Prostate gland (tissue), 2 donors: Measurements from ENCODE around the gene MEFV. TPM values are rescaled to one million over a fixed set of nuclear protein-coding genes. Genes with fewer than 3 reads are reported as not detected.
"Not testable (repeated sequence)": the region's sequence is repeated elsewhere in the genome, so short reads cannot be mapped to it uniquely, and the experiment has no call there.

Source experiments
- DNase-seq: peaks from one replicate; pipeline ENCODE4 v3.0.0-alpha.2; 2019; ENCODE audit warnings: low spot score
- H3K27ac ChIP-seq, 2 donors: fragments of 200-600 bp; sonication (generic); 2 replicates each; pipeline ENCODE4 v1.5.1; 2017 to 2019
- H3K27me3 ChIP-seq: fragments of 200-600 bp; sonication (generic); replicated peaks from 2 replicates; pipeline ENCODE4 v1.5.1; 2019; ENCODE audit not compliant: insufficient read depth
- H3K36me3 ChIP-seq, 2 donors: fragments of 200-600 bp; sonication (generic); 1 replicate in 1 of 2; 2 replicates in 1 of 2; pipeline versions ENCODE4 v1.5.1 to v1.8.1; 2017 to 2019
- H3K4me1 ChIP-seq: fragments of 200-600 bp; sonication (generic); replicated peaks from 2 replicates; pipeline ENCODE4 v1.5.1; 2019
- H3K4me3 ChIP-seq, 2 donors: fragments of 200-600 bp; sonication (generic); 2 replicates each; pipeline ENCODE4 v1.5.1; 2017 to 2019
- H3K9me3 ChIP-seq: fragments of 200-600 bp; sonication (generic); 2 replicates; pipeline ENCODE4 v1.5.1; 2017
- POLR2A ChIP-seq: fragments of 450-650 bp; IDR thresholded peaks from one replicate; pipeline ENCODE4 v1.6.1; 2016; ENCODE audit warnings: antibody characterized with exemption, mild to moderate bottlenecking
- POLR2AphosphoS5 ChIP-seq: sonication (generic); formaldehyde crosslinking; IDR thresholded peaks from one replicate; pipeline ENCODE4 v1.6.1; 2017; ENCODE audit warnings: antibody characterized with exemption
- WGBS: methylation state at CpG from one replicate; pipeline ENCODE4 v1.1.5; 2018; 5-methylcytosine and 5-hydroxymethylcytosine counted together
- intact Hi-C: fragments of 100-400 bp; cut with DNase I; formaldehyde crosslinking; loops from one replicate; pipeline ENCODE4 v1.14.2; 2022
- total RNA-seq, 2 donors: library from RNA; depleted of rRNA; stranded (reverse); fragments of >200 nt; gene quantifications; one replicate each; pipeline ENCODE4 v1.1.0, GENCODE V29; 2016
- TF ChIP-seq, protein P1 (sequence below), 4 experiments: fragments of 200-600 bp in 2 of 4; fragments of 450-650 bp in 2 of 4; sonication (generic) in 2 of 4; IDR thresholded peaks; 1 replicate in 3 of 4; 2 replicates in 1 of 4; pipeline ENCODE4 v1.5.1; 2016 to 2019; ENCODE audit warnings: antibody characterized with exemption in 4 of 4, mild to moderate bottlenecking in 2 of 4, moderate library complexity in 2 of 4

The MEFV gene
- total RNA-seq, 2 donors from 2014 or later, result 0.77 to 5.9 TPM

DNA sequence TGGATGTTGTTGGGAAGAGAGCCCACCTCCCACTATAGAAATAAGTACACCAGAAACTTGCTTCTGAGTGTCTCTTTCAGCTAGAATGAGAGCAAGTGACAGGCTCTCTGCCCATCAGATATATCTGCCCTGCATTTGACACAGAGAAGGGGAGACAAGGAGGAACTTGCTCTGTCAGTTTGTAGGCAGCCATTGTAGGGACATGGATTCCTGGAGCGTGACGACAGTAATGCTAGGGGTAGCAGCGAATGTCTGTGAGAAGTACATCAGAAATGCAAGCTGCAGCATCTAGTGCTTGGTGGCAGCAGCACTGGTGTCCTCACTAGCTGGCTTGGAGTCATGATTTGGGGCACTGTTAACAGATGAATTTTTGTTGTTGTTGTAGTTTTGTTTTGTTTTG lies 44.4 kb downstream of the MEFV start:
- intact Hi-C loops, result no loop called here

DNA sequence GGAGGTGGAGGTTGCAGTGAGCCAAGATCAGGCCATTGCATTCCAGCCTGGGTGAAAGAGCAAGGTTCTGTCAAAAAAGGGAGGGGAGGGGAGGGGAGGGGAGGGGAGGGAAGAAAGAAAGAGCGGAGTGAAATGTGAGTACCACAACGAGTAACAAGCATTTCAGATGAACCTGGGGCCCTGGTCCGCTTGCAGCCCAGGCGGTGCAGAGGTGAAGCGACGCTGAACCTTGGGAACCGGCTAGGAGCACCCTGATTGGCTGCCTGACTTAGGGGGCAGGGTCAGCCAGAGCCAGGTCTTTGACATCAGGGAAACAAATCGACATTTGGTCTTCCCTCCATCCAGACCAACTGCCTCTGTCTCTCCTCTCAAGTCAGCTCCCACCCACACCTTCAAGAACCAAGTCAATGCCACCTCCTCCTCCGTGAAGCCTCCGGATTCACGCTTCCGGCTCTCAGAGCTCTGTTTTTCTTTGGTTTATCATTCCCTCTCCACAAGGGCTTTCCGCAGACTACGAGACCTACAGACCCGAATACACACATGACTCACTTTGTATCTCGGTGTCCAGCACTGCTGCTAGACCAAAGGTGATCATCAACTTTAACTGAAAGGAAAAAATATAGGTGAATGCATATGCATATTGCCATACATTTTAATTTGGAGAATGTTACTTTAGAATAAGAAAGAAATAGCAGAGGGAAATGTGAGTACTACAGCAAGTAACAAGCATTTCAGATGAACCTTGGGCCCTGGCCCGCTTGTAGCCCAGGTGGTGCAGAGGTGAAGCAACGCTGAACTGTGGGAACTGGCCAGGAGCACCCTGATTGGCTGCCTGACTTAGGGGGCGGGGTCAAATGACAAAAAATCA lies 49.1 kb downstream of the MEFV start:
- WGBS, result 71% methylated on average over 19 of the region's 19 CpGs
- TF ChIP-seq, protein P1, sequence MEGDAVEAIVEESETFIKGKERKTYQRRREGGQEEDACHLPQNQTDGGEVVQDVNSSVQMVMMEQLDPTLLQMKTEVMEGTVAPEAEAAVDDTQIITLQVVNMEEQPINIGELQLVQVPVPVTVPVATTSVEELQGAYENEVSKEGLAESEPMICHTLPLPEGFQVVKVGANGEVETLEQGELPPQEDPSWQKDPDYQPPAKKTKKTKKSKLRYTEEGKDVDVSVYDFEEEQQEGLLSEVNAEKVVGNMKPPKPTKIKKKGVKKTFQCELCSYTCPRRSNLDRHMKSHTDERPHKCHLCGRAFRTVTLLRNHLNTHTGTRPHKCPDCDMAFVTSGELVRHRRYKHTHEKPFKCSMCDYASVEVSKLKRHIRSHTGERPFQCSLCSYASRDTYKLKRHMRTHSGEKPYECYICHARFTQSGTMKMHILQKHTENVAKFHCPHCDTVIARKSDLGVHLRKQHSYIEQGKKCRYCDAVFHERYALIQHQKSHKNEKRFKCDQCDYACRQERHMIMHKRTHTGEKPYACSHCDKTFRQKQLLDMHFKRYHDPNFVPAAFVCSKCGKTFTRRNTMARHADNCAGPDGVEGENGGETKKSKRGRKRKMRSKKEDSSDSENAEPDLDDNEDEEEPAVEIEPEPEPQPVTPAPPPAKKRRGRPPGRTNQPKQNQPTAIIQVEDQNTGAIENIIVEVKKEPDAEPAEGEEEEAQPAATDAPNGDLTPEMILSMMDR (IDR thresholded peaks at IDR 0.05), result no peak
- no peak for TF ChIP-seq POLR2A
- no peak for TF ChIP-seq POLR2AphosphoS5
- Histone ChIP-seq H3K4me1 (no peaks in the 10 kb centered on the region), H3K36me3 (no peaks in the 10 kb centered on the region), H3K27ac (no peak overlapping the region), H3K9me3 (no peaks in the 10 kb centered on the region), H3K4me3 (no peak overlapping the region), H3K27me3 (no peaks in the 10 kb centered on the region)
- intact Hi-C loops, result no loop called here
- no peak for DNase-seq

More for the DNA sequence above, 44.4 kb downstream of the MEFV start:
- Histone ChIP-seq H3K27ac (no peak overlapping the region), H3K36me3 (no peaks in the 10 kb centered on the region), H3K4me1 (no peaks in the 10 kb centered on the region), H3K9me3 (no peaks in the 10 kb centered on the region), H3K4me3 (no peak overlapping the region), H3K27me3 (no peaks in the 10 kb centered on the region)
- DNase-seq, result no peak
- TF ChIP-seq POLR2A, result no peak
- TF ChIP-seq, protein P1 (IDR thresholded peaks at IDR 0.05), result no peak
- TF ChIP-seq POLR2AphosphoS5, result no peak
- 49% methylated on average over 3 of the region's 3 CpGs for WGBS

DNA sequence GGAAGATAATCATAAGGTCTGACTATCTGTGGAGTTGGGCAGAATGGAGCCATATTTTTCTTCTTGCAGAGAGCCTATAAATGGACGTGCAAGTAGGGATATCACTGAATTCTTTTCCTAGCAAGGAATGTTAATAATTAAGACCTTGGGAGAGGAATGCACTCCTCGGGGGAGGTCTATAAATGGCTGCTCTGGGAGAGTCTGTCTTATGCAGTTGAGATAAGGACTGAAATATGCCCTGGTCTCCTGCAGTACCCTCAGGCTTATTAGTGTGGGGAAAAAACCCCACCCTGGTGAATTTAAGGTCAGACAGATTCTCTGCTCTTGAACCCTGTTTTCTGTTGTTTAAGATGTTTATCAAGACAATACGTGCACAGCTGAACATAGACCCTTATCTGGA lies 50.5 kb downstream of the MEFV start:
- H3K36me3 ChIP-seq, H3K9me3 ChIP-seq, H3K27ac ChIP-seq, H3K4me1 ChIP-seq, intact Hi-C loops, DNase-seq, H3K27me3 ChIP-seq, H3K4me3 ChIP-seq: not testable (repeated sequence)
- 60% methylated on average over 3 of the region's 3 CpGs for WGBS

DNA sequence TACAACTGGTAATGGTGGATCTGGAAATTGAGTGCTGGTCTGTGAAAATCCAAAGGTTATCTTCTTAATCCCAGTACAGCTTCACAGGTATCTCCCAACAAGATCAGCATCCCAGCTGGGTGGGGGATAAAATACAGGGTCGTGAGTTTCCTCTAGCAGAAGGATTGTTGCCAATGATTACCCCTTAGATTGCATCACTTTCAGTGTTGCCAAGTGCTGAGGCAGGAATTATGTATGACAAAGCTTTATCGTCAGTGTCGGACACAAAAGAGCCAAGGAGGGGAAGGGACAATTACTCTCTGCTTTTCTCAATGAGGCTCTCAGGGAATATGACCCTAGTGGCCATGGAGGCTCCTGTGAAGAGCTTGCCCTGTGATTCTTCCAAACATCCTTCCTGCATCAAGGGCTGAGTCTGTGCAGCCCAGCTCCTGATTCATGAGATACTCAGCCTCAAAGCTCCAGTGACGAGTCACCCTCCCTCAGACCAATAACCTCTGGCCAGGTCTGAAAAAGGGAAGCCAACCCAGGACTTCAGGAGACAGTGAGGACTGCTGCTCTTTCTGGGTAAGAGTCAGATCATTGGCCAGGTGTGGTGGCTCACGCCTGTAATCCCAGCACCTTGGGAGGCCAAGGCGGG lies 53.4 kb downstream of the MEFV start:
- DNase-seq, result no peak
- Histone ChIP-seq H3K27me3 (no peaks in the 10 kb centered on the region), H3K4me3 (no peak overlapping the region), H3K9me3 (no peaks in the 10 kb centered on the region), H3K27ac (no peak overlapping the region), H3K36me3 (no peaks in the 10 kb centered on the region), H3K4me1 (no peaks in the 10 kb centered on the region)
- intact Hi-C loops, result no loop called here
- 69% methylated on average over 6 of the region's 6 CpGs for WGBS
- TF ChIP-seq, protein P1 (IDR thresholded peaks at IDR 0.05), result no peak
- TF ChIP-seq POLR2A (no peak), POLR2AphosphoS5 (no peak)

DNA sequence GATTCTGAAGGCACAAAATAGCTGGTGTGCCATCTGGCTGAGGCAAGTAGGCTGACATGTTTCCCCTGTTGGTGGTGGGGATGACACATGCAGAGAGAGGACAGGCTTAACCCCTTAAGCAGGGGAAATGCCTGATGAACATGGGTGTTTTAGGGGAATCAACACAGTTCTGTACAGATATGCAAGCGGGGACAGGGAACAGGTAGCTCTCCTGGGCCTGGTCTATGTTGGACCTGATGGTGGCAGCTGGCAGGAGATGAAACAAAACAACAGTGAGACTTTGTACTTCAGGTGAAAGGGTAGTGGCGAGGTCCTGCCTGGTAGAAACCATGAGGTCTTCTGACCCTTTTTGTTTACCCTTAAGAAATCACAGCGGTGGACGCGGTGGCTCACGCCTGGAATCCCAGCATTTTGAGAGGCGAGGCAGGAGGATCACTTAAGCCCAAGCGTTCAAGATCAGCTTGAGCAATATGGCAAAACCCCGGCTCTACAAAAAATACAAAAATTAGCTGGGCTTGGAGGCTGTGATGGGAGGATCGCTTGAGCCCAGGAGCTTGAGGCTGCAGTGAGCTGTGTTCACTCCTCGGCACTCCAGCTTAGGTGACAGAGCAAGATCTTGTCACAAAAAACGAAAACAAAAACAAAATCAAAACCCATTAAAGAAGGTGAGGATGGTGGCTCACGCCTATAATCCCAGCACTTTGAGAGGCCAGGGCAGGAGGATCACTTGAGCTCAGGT lies 57.9 kb downstream of the MEFV start:
- intact Hi-C loops, result no loop called here
- 71% methylated on average over 13 of the region's 13 CpGs for WGBS
- DNase-seq, result no peak
- H3K4me3 ChIP-seq, result no peak overlapping the region
- no peaks in the 10 kb centered on the region for H3K4me1 ChIP-seq
- H3K27ac ChIP-seq, result no peak overlapping the region
- no peaks in the 10 kb centered on the region for H3K27me3 ChIP-seq
- H3K36me3 ChIP-seq, result no peaks in the 10 kb centered on the region
- TF ChIP-seq POLR2AphosphoS5 (no peak), POLR2A (no peak)
- TF ChIP-seq, protein P1 (IDR thresholded peaks at IDR 0.05), result no peak
- H3K9me3 ChIP-seq, result no peaks in the 10 kb centered on the region

DNA sequence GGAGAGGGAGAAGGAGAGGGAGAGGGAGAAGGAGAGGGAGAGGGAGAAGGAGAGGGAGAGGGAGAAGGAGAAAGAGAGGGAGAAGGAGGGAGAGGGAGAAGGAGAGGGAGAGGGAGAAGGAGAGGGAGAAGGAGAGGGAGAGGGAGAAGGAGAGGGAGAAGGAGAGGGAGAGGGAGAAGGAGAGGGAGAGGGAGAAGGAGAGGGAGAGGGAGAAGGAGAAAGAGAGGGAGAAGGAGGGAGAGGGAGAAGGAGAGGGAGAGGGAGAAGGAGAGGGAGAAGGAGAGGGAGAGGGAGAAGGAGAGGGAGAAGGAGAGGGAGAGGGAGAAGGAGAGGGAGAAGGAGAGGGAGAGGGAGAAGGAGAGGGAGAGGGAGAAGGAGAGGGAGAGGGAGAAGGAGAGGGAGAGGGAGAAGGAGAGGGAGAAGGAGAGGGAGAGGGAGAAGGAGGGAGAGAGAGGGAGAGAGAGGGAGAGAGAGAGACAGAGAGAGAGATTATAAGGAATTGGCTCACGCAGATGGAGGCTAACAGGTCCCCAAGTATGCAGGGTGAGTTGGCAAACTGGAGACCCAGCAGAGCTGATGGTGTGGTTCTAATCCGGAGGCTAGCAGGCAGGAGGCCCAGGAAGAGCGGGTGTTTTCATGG lies 58.6 kb downstream of the MEFV start:
- H3K9me3 ChIP-seq, DNase-seq, H3K4me3 ChIP-seq, H3K4me1 ChIP-seq, H3K36me3 ChIP-seq, H3K27me3 ChIP-seq, intact Hi-C loops, H3K27ac ChIP-seq: not testable (repeated sequence)
- WGBS, result 53% methylated on average over 3 of the region's 3 CpGs
